ENCODE results near the gene GNB5. TPM values are rescaled to one million over a fixed set of nuclear protein-coding genes. Genes with fewer than 3 reads are reported as not detected.
"Not testable (repeated sequence)": the region's sequence is repeated elsewhere in the genome, so short reads cannot be mapped to it uniquely, and the experiment has no call there.

GNB5 gene
- polyA plus RNA-seq (ENCODE audit: insufficient read length in 10 of 10), result 1 to 10 TPM; 4.2 to 9.9 (median 6.8) TPM
- long read RNA-seq, donor 1, partial matches to known transcripts, result 0 of 2 reads
- long read RNA-seq, donor 1, other reads (novel, unspliced or antisense), result 0 of 2 reads
- long read RNA-seq, donor 2, partial matches to known transcripts, result 0 of 1 reads
- long read RNA-seq, donor 2, other reads (novel, unspliced or antisense), result 0 of 1 reads
- long read RNA-seq, donor 3, result 0 reads
- long read RNA-seq, donor 4, partial matches to known transcripts, result 0 of 1 reads
- long read RNA-seq, donor 4, other reads (novel, unspliced or antisense), result 0 of 1 reads
- long read RNA-seq, donor 5, partial matches to known transcripts, result 0 of 3 reads
- long read RNA-seq, donor 5, other reads (novel, unspliced or antisense), result 0 of 3 reads
- long read RNA-seq, donor 6, partial matches to known transcripts, result 0 of 4 reads
- long read RNA-seq, donor 6, other reads (novel, unspliced or antisense), result 0 of 4 reads
- long read RNA-seq, donor 7, partial matches to known transcripts, result 0 of 3 reads
- long read RNA-seq, donor 7, other reads (novel, unspliced or antisense), result 0 of 3 reads
- long read RNA-seq, donor 8, transcript GNB5-202 (11 exons, 1,735 nt), result major isoform, 5 of 5 reads
- long read RNA-seq, donor 8, partial matches to known transcripts, result 0 of 5 reads
- long read RNA-seq, donor 8, other reads (novel, unspliced or antisense), result 0 of 5 reads
- long read RNA-seq, donor 9, partial matches to known transcripts, result 0 of 1 reads
- long read RNA-seq, donor 9, other reads (novel, unspliced or antisense), result 0 of 1 reads

DNA sequence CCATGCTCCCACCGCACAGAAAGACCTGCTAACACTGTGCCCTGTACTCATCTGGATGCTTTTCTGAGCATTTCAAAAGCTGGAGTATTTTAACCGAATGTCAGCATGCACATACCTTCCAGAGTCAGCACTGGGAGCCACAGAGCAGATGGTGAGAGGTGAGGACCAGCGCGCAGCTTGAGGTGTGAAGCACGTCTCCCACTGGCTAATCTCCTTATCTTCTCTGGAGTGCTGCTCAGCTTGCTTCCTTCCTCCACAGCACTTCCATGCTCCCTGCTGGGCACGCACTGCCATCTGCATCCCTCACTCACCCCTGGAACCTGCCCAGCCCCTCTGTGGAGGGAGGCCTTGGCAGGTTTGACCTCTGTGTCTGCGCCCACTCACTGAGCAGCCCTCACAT, at the start of gene GNB5:
GNB5 (minus strand) TSS at position 186 of the 400 bp plus-strand sequence. CDS start 6,716 bp downstream, outside the sequence.
- DNase-seq, result no peak

DNA sequence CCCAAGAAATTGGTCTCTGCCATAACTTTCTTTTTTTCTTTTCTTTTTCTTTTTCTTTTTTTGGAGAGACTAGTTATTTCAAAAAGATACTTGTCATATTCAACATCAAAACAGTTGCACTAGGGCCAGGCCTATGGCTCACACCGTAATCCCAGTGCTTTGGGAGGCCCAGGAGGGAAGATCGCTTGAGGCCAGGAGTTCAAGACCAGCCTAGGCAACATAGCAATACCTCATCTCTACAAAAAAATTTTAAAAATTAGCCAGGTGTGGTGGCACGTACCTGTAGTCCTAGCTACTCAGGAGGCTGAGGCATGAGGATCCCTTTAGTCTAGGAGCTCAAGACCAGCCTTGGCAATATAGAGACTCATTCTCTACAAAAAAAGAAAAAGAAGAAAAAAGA, 49.0 kb upstream of the GNB5 start:
- DNase-seq, result no peak

DNA sequence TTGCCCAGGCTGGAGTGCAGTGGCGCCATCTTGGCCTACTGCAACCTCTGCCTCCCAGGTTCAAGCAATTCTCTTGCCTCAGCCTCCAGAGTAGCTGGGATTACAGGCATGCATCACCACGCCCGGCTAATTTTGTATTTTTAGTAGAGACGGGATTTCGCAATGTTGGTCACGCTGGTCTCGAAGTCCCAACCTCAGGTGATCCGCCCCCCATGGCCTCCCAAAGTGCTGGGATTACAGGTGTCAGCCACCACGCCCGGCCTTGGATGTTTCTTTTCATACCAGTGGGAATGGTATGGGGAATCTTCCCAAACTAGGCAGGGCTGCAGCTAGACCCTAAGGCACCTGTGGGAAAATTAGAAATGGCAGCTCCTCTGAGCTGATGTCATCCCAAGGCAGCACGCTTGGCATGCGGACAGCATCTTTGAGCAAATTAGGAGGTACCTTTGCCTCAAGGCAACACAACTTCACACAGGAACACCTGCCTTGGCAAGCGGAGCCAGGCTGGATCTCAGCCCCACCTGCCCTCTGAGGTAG, 47.9 kb upstream of the GNB5 start:
- not testable (repeated sequence) for DNase-seq

DNA sequence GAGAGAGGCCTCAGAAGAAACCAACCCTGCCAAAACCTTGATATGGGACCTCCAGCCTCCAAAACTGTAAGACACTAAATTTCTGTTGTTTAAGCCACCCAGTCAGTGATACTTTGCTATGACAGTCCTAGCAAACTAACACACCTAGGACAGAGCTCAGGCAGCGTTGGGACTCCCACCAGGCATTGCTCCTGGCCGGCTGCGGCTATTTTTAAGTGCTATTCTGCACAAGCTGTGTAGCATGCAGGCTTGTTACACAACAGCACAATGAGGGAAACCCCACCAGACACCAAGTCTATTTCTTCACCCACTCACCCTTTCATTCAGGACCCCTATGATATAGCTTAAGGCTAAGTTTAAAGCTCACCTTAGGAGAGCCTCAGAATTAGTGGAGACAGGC, 47.0 kb upstream of the GNB5 start:
- DNase-seq, result no peak

DNA sequence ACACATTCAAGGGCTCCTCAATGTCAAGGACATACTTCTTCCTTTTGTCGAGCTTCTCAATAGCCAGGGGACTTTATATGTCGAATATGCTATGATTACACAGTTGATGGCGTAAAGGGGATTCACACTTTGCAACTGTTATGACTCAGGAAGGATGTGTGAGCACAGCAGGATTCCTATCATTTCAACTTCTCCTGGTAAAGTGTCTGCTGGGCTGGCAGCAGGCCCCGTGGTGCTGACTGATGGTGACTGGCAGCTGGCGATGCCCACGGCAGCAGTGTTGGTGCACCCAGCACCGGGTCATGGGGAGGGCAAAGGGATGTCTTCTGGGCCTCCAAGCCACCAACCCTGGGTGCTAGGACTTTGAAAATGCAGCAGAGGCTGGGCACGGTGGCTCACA, 44.8 kb upstream of the GNB5 start:
- no peak for DNase-seq

DNA sequence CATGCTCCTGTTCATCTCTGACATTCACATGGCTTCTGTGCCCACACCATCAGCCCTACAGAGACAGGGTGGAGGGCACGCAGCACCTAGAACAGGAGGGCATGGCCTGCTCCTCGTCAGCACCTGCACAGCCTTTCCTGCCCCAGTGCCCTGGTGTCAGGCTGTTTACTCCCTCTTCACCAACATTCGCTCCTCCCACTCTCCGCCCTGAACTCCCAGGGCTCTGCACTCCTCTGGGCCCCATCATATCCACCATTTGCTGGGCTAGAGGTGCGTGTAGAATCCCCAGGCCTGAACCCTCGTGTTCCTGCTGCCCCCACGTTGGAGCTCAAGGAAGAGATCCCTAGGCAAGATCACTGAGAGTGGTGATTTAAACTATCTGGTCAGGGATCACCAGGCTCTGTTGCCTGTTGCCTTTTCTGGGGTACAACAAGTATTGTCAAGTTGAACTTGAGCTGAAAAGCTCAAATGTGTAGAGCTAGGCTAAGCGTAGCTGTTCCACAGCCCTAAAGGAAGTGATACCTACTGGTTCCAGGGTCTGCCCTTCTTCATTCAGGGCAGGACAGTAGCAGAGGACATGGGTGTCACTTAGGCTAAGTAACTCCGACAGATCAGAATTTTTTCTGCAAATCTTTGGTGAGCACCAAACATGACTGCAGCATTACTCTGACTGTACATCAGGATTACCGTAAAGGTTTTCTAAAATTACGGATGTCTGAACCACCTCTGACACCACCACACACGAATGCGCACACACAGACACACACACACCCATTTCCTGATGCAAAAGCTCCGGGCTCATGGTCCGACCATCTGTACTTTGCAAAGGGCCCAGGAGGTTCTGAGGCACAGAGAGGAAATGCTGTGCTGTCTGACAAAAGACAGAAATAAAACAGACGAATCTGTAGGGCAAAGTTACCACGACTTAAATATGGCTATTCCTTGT, 43.7 kb upstream of the GNB5 start:
- no peak for DNase-seq

DNA sequence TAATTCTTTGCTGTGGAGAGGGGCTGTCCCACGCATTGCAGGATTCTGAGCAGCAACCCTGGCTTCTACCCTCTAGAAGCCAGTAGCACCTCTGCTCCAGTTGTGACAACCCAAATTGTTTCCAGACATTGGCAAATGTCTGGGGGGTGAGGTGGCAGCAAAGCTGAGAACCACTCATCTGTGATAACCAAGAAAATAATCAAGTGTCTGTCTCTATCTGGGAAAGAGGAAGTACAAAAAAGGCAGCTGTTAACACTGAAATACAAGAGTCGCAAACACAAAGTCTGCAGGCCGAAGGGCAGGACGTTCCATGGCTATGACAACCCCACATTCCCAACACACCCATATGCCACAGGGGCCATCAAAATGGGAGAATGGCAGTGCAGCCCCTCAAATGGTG, 42.2 kb upstream of the GNB5 start:
- peak in 1 of 3 donors; percentile 12 for DNase-seq

DNA sequence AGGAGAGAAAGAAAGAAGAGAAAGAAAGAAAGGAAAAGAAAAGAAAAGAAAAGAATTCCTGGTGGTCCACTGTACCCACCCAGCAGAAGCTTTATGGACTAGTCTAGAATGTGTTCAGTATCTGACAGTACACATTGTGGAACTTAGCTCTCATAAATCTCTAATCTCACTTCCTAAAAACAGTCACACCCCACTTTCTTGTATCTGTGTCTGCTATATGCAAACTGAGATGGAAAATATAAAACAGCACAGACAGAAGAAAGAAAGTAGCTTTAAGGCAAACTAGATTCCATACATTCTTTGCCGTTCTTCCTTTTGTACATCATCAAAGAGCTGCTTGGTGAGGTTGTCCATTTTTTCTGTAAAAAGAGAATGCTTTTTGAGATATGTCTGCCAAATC, 41.1 kb upstream of the GNB5 start:
- peak in 1 of 3 donors; percentile 7 for DNase-seq

DNA sequence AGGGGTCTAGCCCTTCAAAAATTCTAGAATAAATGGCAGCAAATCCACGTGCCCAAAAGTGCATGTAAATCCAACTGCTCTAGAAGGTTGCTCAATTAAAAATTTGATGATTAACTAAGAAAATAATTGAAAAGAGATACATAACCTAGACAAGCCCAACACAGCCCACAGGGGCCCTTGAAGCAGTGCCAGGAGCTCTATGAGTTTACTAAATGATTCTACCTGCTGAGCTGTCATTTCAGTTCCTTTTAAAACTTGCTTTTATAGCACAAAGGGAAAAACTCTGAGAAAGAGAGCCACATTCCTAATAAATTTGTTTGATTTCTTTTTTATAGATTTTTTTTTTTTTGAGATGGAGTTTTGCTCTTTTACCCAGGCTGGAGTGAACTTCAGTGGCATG, 38.9 kb upstream of the GNB5 start:
- no peak for DNase-seq

DNA sequence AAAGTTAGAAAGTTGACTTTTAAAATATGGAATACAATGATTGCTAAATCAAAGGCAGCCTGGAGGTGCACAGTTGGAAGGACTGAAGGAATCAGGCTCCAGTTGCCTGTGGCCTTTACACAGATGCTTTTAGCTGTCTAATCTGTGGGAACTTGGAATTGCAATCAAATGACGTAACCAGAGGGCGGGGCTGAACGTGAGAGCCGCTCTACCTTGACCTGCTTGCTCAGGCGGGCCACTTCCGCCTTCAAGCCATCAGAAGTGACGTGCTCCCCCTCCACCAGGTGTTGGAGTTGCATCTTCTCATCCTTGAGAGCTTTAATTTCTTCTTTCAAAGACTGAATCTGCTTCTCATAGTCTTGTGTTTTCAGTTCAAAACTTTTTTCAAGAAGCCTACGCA, 37.7 kb upstream of the GNB5 start:
- DNase-seq, result no peak

DNA sequence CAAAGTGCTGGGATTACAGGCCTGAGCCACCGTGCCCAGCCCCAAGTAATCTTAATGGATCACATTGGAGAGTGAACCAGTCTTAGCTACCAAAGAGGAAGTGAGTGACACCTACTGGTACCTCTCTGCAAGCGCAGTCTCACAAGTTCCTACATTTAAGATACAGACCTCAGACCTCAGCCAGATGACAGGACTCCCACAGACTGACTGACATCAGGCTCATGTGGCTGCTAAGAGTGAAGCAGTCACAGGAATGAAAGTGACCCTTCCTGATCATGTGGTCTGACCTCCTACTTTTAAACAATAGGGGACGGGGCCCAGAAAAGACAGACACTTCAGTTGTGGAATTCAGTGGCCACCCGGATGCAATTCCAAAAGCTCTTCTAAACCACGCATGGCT, 36.3 kb upstream of the GNB5 start:
- DNase-seq, result peak; percentile 58 to 81 (median 65)

DNA sequence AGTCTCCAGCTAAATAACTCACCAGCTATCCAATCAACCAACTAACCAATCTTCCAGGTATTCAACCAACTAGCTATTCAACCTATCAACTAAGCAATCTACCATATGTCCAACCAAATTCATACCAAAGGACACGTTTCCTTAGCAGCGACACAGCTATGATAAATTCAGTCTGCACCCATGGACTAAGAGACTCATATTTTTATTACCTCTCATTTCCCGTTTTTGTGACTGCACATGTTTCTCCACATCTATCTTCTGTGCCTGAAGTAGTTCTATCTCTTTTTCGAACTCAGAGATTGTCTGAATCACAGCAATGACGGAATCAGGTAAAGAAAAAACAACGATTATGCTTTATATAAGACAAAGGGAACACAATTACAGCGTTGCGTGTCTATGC, 34.0 kb upstream of the GNB5 start:
- DNase-seq, result no peak

DNA sequence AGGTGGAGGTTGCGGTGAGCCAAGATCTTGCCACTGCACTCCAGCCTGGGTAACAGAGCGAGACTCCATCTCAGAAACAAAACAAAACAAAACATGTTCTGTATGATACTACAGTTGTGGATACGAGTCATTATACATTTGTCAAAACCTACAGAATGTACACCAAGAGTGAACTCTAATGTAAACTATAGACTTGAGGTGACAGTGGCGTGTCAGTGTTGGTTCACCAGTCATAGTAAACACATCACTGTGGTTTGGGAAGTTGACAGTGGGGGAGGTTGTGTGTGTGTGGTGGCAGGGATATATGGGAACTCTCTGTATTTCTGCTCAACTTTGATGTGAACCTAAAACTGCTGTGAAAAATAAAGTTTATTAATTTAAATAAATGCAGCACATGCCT, 33.0 kb upstream of the GNB5 start:
- DNase-seq, result no peak

DNA sequence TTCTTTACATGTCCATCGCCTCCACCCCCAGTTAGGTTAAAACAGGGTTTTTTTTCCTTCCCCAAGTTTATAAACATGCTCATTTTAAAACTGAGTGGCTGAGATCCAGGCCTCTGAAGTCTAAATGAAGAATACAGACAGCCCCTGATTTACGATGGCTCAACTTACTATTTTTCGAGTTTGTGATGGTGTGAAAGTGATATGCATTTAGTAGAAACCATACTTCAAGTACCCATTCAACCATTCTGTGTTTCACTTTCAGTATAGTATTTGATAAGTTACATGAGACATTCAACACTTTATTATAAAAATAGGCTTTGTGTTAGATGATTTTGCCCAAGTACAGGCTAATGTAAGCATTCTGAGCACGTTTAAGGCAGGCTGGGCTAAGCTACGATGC, 30.5 kb upstream of the GNB5 start:
- no peak for DNase-seq

DNA sequence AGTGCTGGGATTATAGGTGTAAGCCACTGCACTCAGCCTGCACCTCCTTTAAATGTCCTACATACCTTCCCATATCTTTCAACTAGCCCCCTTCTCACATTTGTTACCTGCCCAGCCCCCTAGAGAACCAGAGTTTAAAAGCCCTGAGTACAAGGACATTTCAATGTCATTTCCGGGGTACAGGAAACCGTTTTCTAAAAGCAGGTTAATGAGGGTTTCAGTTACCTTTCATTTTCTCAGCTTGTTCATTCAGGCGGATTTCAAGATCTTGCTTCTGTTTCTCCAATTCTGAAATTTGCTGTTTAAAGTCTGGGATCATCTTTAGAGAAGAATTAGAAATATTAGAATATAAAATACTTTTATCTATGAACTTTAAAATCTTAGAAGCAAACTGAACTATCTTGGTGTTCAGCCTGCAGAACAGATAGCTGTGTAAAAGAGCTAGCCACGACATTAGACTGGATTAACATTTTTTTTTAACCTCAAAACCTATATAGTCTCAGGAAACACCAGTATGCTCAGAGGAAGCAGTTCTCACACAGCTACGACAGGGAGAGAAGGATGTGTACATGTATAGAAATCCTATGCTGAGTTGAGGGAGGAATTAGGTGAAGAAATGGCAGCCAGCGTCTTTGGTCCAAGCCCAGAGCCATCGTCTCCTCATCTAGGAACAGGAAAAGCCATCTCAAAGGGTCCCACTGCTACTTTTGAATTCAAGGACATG, 29.9 kb upstream of the GNB5 start:
- DNase-seq, result no peak

DNA sequence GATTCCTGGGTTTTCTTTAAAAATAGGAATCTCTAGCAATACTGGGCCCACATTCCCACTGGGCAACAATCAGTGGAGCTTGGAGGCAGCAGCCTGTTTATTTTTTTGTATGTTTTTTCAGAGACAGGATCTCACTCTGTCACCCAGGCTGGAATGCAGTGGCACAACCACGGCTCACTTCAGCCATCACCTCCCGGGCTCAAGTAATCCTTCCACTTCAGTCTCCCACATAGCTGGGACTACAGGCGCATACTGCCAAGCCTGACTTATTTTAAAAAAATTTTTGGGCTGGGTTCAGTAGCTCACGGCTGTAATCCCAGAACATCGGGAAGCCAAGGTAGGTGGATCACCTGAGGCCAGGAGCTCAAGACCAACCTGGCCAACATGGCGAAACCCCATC, 29.1 kb upstream of the GNB5 start:
- DNase-seq, result no peak

DNA sequence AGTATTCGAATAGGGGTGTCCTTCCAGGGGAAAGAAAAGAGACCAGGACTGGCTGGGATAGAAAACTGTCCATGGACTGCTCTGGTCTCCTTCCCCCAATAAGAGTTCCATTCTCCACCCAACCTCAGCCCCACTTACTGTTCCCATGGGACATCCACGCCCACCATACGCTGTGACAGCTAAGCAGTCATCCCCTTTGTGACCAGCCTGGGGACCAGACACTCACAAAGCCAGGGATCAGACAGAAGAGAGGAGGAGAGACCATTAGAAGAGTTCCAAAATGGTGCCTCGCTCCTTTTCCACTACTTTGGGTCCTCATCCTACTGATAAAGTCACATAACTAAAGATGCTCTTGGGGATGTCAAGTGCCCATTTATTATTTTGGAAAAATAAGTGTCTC, 27.6 kb upstream of the GNB5 start:
- no peak for DNase-seq

DNA sequence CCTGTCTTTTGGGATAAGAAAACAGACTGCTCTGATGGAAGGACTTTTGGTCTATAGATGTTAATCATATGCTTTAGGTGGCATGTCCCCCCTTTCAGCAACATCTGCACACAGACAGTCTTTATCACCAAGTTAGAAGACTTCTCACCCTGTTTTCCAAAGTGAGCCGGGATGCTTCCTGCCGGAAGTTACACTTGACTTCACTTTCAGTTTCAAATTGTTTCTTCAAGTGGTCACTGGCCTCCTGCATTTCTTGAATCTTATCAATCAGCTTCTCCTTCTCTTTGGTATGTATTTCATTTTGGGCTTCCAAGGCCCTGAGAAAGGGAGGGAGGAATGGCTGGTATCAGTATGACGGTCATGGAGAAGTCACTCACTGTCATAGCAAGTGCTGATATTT, 27.2 kb upstream of the GNB5 start:
- DNase-seq, result no peak

DNA sequence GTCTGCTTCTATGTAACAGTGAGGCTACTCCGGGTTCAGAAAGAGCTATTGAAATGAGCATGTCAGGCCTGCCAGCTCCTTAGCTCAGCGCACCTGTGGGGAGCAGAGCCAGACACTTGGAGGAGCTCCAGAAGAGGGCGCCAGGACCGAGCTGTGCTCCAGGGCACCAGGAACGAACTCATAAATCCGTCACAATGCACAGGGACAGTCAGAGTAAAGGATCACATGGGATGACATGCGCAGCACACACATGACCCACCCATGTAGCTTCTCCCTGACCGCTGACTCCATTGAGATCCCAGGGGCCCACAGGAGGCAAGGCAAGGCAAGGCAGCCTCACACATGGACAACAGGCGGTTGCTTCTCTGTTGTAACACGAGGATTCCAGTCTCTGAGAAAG, 26.0 kb upstream of the GNB5 start:
- DNase-seq, result no peak

DNA sequence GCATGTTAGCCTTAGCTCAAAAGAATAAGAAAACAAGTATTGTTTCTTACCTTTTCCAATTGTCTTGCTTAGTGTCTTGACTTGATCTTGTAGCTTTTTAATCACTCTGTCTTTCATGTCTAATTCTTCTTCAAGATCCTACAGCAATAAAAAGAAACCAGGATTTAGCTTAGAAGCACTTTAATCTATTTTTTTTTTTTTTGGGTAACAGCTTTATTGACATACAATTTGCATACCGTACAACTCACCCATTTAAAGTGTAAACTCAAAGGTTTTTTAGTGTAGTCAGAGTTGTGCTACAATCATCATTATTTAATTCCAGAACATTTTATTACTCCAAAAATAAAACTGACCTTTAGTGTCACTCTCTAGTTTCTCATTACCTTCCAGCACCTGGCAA, 23.4 kb upstream of the GNB5 start:
- no peak for DNase-seq

DNA sequence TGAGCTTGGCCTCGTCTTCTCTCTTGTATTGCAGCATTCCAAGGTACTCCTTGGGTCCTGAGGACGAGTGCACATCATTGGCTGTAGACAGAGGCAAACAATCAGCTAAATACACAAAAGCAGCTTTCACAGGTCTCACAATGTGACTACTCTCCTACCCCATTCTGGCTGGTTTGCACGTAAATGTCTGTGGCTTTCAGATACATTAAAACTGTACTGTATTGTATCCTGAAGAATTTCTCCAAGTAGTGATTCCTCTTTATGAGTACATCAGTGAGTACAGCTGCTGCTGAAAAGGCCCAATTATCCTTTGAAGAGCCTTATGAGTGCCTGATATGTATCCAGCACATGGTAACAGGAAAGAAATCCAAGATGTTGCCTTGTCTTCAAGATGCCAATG, 22.0 kb upstream of the GNB5 start:
- DNase-seq, result no peak
